Activated CD4-positive, alpha-beta T cell treated with anti-CD3 and anti-CD28 coated beads for 48 hours (primary cell): Measurements from ENCODE around the gene LIG1.

Source experiments
- DNase-seq: peaks from one replicate; pipeline ENCODE4 v3.0.0-alpha.2; 2020

The LIG1 gene

GRCh38 chr19:48069435-48069834, 100.7 kb downstream of the LIG1 start:
- DNase-seq, result no peak
